Kidney (tissue), 14 donors: Measurements from ENCODE around the gene CLIP1. TPM values are rescaled to one million over a fixed set of nuclear protein-coding genes. Genes with fewer than 3 reads are reported as not detected.
A peak's percentile ranks its signal among the peaks of the same experiment; 100 is the strongest.

Source experiments
- DNase-seq, 5 donors: peaks; one replicate each; pipeline ENCODE4 v3.0.0-alpha.2; 2013 to 2020
- FAIRE-seq: peaks from 2 replicates; lab custom pipeline; 2012; peaks lifted over from hg19 to GRCh38; lab: Jason Lieb, UNC
- H3K27ac ChIP-seq, 2 donors: one replicate each; pipeline ENCODE4 v1.7.0; 2013; ENCODE audit warnings: low read depth in 2 of 2, low read length in 2 of 2, inconsistent platforms in 1 of 2
- H3K27me3 ChIP-seq: one replicate; pipeline ENCODE4 v1.7.1; 2013; ENCODE audit warnings: low read length, inconsistent platforms; ENCODE audit not compliant: control insufficient read depth, insufficient read depth
- H3K36me3 ChIP-seq, 3 donors: one replicate each; pipeline versions ENCODE4 v1.7.0 to v1.7.1; 2013; ENCODE audit warnings: low read length in 3 of 3, control low read depth in 1 of 3, inconsistent platforms in 1 of 3; ENCODE audit not compliant: insufficient read depth in 3 of 3, control insufficient read depth in 2 of 3
- H3K4me1 ChIP-seq, 3 donors: one replicate each; pipeline versions ENCODE4 v1.7.0 to v1.7.1; 2013; ENCODE audit warnings: low read length in 3 of 3, inconsistent platforms in 1 of 3, low read depth in 1 of 3; ENCODE audit not compliant: control insufficient read depth in 2 of 3, insufficient read depth in 2 of 3
- H3K4me3 ChIP-seq, 3 donors: one replicate each; pipeline versions ENCODE4 v1.7.0 to v1.8.1; 2013; ENCODE audit warnings: low read length in 3 of 3, control low read depth in 1 of 3, inconsistent platforms in 1 of 3
- H3K9ac ChIP-seq, 3 donors: one replicate each; pipeline versions ENCODE4 v1.7.0 to v1.7.1; 2013; ENCODE audit warnings: low read length in 3 of 3, control low read depth in 1 of 3, inconsistent platforms in 1 of 3
- H3K9me3 ChIP-seq, 3 donors: one replicate each; pipeline versions ENCODE4 v1.7.0 to v1.7.1; 2013; ENCODE audit warnings: low read length in 3 of 3, control low read depth in 1 of 3, inconsistent platforms in 1 of 3; ENCODE audit not compliant: control insufficient read depth in 2 of 3, insufficient read depth in 1 of 3
- CTCF ChIP-seq: IDR thresholded peaks from 3 replicates; pipeline ENCODE4 v1.5.1; 2012; ENCODE audit warnings: mild to moderate bottlenecking, moderate library complexity, borderline replicate concordance; ENCODE audit not compliant: insufficient read depth; ENCODE audit errors: extremely low read depth
- intact Hi-C: fragments of 100-400 bp; cut with DNase I; formaldehyde crosslinking; loops from one replicate; pipeline ENCODE4 v1.11.1; 2022
- polyA plus RNA-seq: library from polyadenylated mRNA; stranded (reverse); fragments of 350-450 nt; fragmentation: Illumina TruSeq; extraction: RNeasy Lipid Tissue Mini Kit (QIAGEN cat#74804); gene quantifications from one replicate; pipeline ENCODE4 v1.2.3, GENCODE V29; 2014; ENCODE audit warnings: low read depth, low replicate concordance; ENCODE audit not compliant: insufficient read depth
- total RNA-seq: library from RNA; stranded (reverse); fragmentation: NEBNext Ultra II Directional; extraction: Animal tissue kit (Norgen Biotek cat#: 25700); gene quantifications from one replicate; pipeline ENCODE4 v1.2.1, GENCODE V29; 2021
- donor health status: control.
- donor health status: control.
- donor health status: control.
- donor health status: control.
- donor health status: control.
- donor health status: DM: yes; HTN: yes; CAD: no.
- donor health status: Normal renal cell carcinoma (clear cell type).

Gene CLIP1
- total and polyA plus RNA-seq, 2 donors from 2014 or later, result 14.5 to 85.3 TPM

GRCh38 chr12:122352394-122352793 is 70.1 kb downstream of the CLIP1 start:
- no peak for TF ChIP-seq CTCF
- Histone ChIP-seq H3K27ac (no peak overlapping the region), H3K4me1 (no peaks in the 10 kb centered on the region), H3K9ac (no peak overlapping the region), H3K4me3 (no peak overlapping the region), H3K36me3 (peaks cover 0 to 30% (median 19%) of the 10 kb centered on the region in 3 donors), H3K27me3 (no peaks in the 10 kb centered on the region), H3K9me3 (no peaks in the 10 kb centered on the region)
- FAIRE-seq (no peak), DNase-seq (no peak)
- intact Hi-C loops, result no loop called here

GRCh38 chr12:122350141-122350848 is 72.2 kb downstream of the CLIP1 start:
- H3K9me3 ChIP-seq, result no peaks in the 10 kb centered on the region
- FAIRE-seq (no peak), DNase-seq (peak in 1 of 5 donors; percentile 79)
- no peak for TF ChIP-seq CTCF
- H3K27ac ChIP-seq, result peak overlapping the region in 1 of 2 donors; percentile 7
- no peaks in the 10 kb centered on the region for H3K27me3 ChIP-seq
- H3K36me3 ChIP-seq, result peaks cover 0 to 23% (median 17%) of the 10 kb centered on the region in 3 donors
- no peaks in the 10 kb centered on the region for H3K4me1 ChIP-seq
- intact Hi-C loops, result no loop called here
- no peak overlapping the region for H3K9ac ChIP-seq
- H3K4me3 ChIP-seq, result no peak overlapping the region

GRCh38 chr12:122349078-122349477 is 73.4 kb downstream of the CLIP1 start:
- no peaks in the 10 kb centered on the region for H3K4me1 ChIP-seq
- H3K36me3 ChIP-seq, result peaks cover 0 to 12% (median 9%) of the 10 kb centered on the region in 3 donors
- no peaks in the 10 kb centered on the region for H3K9me3 ChIP-seq
- no peak for FAIRE-seq
- DNase-seq, result no peak
- no peak overlapping the region for H3K4me3 ChIP-seq
- no peak overlapping the region for H3K9ac ChIP-seq
- no peaks in the 10 kb centered on the region for H3K27me3 ChIP-seq
- TF ChIP-seq CTCF, result no peak
- H3K27ac ChIP-seq, result no peak overlapping the region
- intact Hi-C loops, result no loop called here
